Measurements from ENCODE around the gene DDC.

GRCh38 chr7:50552139-50552538 is 13.1 kb downstream of the DDC start:
- TF ChIP-seq CTCF (optimal IDR thresholded peaks at IDR 0.05 in 1 of 3, IDR thresholded peaks at IDR 0.05 in 1 of 3, conservative IDR thresholded peaks at IDR 0.05 in 1 of 3; ENCODE audit: extremely low read depth in 1 of 3, insufficient read depth in 2 of 3, low read length in 3 of 3): no peak
- TF ChIP-seq EZH2 (IDR thresholded peaks at IDR 0.05; ENCODE audit: low read length): no peak

All from keratinocyte (primary cell).